H1 (cell line): Measurements from ENCODE around the gene C1orf52. TPM values are rescaled to one million over a fixed set of nuclear protein-coding genes. Genes with fewer than 3 reads are reported as not detected.

Experiments
- CTCF ChIA-PET: fragments of 300-600 bp; sonication (Branson Sonifier 250); formaldehyde crosslinking; loops from one replicate; lab custom pipeline; 2021; ENCODE audit not compliant: partially characterized antibody; lab: Charles Lee
- POLR2A ChIA-PET: fragments of 300-600 bp; sonication (Branson Sonifier 250); formaldehyde crosslinking; loops from one replicate; lab custom pipeline; 2021; ENCODE audit warnings: inconsistent platforms; ENCODE audit not compliant: partially characterized antibody; lab: Charles Lee
- DNase-seq, 2 experiments: peaks; one replicate each; pipeline versions ENCODE4 v3.0.0 to v3.0.0-alpha.2; 2010 to 2022; ENCODE audit warnings: low spot score in 2 of 2, low read depth in 1 of 2, mixed read lengths in 1 of 2
- FAIRE-seq: peaks from 2 replicates; lab custom pipeline; 2011; peaks lifted over from hg19 to GRCh38; lab: Jason Lieb, UNC
- H2AFZ ChIP-seq: 2 replicates; pipeline ENCODE4 v1.8.1; 2012; ENCODE audit warnings: low read length, inconsistent platforms
- H2AK5ac ChIP-seq: 2 replicates; pipeline ENCODE4 v1.6.1; 2013; ENCODE audit warnings: low read depth, low read length
- H2BK120ac ChIP-seq: replicated peaks from 2 replicates; pipeline ENCODE3; 2013; ENCODE audit warnings: low read depth, low read length, inconsistent platforms
- H2BK12ac ChIP-seq: 2 replicates; pipeline ENCODE4 v1.6.1; 2013; ENCODE audit warnings: low read depth, low read length
- H2BK15ac ChIP-seq: 2 replicates; pipeline ENCODE4 v1.6.1; 2013; ENCODE audit warnings: low read length
- H2BK20ac ChIP-seq: 2 replicates; pipeline ENCODE4 v1.6.1; 2013; ENCODE audit warnings: low read length
- H2BK5ac ChIP-seq: 2 replicates; pipeline ENCODE4 v1.6.1; 2013; ENCODE audit warnings: low read depth, low read length
- H3K14ac ChIP-seq: 2 replicates; pipeline ENCODE4 v1.6.1; 2013; ENCODE audit warnings: inconsistent platforms; ENCODE audit not compliant: insufficient read length
- H3K18ac ChIP-seq: 2 replicates; pipeline ENCODE4 v1.6.1; 2013; ENCODE audit warnings: low read length; ENCODE audit errors: extremely low read depth
- H3K23ac ChIP-seq: 2 replicates; pipeline ENCODE4 v1.6.1; 2013; ENCODE audit warnings: inconsistent platforms; ENCODE audit not compliant: insufficient read length
- H3K23me2 ChIP-seq: 2 replicates; pipeline ENCODE4 v1.6.1; 2013; ENCODE audit warnings: low read depth, low read length
- H3K27ac ChIP-seq: 2 replicates; pipeline ENCODE4 v1.6.1; 2011; ENCODE audit warnings: low read depth, low read length, inconsistent platforms
- H3K27me3 ChIP-seq, 4 experiments: replicated peaks in 1 of 4; 1 replicate in 1 of 4; 2 replicates in 3 of 4; pipeline versions ENCODE4 v1.6.1 to v1.8.1; 2011 to 2013; ENCODE audit warnings: low read length in 3 of 4, mild to moderate bottlenecking in 3 of 4, inconsistent platforms in 2 of 4, mixed read lengths in 2 of 4, moderate library complexity in 1 of 4; ENCODE audit not compliant: control insufficient read depth in 3 of 4, insufficient read depth in 3 of 4; ENCODE audit errors: extremely low read depth in 1 of 4
- H3K36me3 ChIP-seq, 4 experiments: 2 replicates each; pipeline versions ENCODE4 v1.6.1 to v1.8.1; 2011 to 2013; ENCODE audit warnings: mild to moderate bottlenecking in 4 of 4, low read length in 3 of 4, moderate library complexity in 2 of 4, control low read depth in 1 of 4, inconsistent platforms in 1 of 4; ENCODE audit not compliant: insufficient read depth in 4 of 4, control insufficient read depth in 2 of 4
- H3K4ac ChIP-seq: replicated peaks from 2 replicates; pipeline ENCODE3; 2013; ENCODE audit warnings: low read length, low read depth, mixed read lengths, inconsistent platforms; ENCODE audit not compliant: insufficient read length
- H3K4me1 ChIP-seq, 4 experiments: replicated peaks in 1 of 4; 1 replicate in 1 of 4; 2 replicates in 3 of 4; pipeline versions ENCODE4 v1.6.1 to v1.8.1; 2011 to 2013; ENCODE audit warnings: low read length in 3 of 4, inconsistent platforms in 2 of 4, mixed read lengths in 1 of 4; ENCODE audit not compliant: insufficient read depth in 4 of 4, control insufficient read depth in 3 of 4
- H3K4me2 ChIP-seq, 2 experiments: 2 replicates each; pipeline versions ENCODE4 v1.6.1 to v1.8.1; 2011 to 2013; ENCODE audit warnings: low read depth in 2 of 2, low read length in 2 of 2, control low read depth in 1 of 2, inconsistent platforms in 1 of 2, mild to moderate bottlenecking in 1 of 2; ENCODE audit not compliant: insufficient read depth in 1 of 2
- H3K4me3 ChIP-seq, 4 experiments: fragments of 200-600, 300-600 bp in 1 of 4; sonication (generic), shearing (Covaris generic), sonication (Bioruptor Twin) in 1 of 4; 2 replicates each; pipeline versions ENCODE4 v1.5.1 to v1.8.1; 2011 to 2016; ENCODE audit warnings: low read length in 4 of 4, low read depth in 3 of 4, control low read depth in 2 of 4, inconsistent platforms in 2 of 4, mild to moderate bottlenecking in 2 of 4, mixed read lengths in 1 of 4, moderate library complexity in 1 of 4; ENCODE audit not compliant: insufficient read depth in 2 of 4; ENCODE audit errors: extremely low read depth in 1 of 4
- H3K56ac ChIP-seq: replicated peaks from 2 replicates; pipeline ENCODE3; 2013; ENCODE audit warnings: low read depth, mild to moderate bottlenecking, mixed read lengths, low read length, inconsistent platforms; ENCODE audit not compliant: insufficient read length
- H3K79me1 ChIP-seq: 2 replicates; pipeline ENCODE4 v1.6.1; 2013; ENCODE audit warnings: low read depth, low read length, control low read depth
- H3K79me2 ChIP-seq, 2 experiments: 2 replicates each; pipeline versions ENCODE4 v1.6.1 to v1.8.1; 2012 to 2013; ENCODE audit warnings: low read length in 2 of 2, mild to moderate bottlenecking in 2 of 2, inconsistent platforms in 1 of 2; ENCODE audit not compliant: insufficient read depth in 2 of 2, control insufficient read depth in 1 of 2
- H3K9ac ChIP-seq, 4 experiments: replicated peaks in 1 of 4; 1 replicate in 1 of 4; 2 replicates in 3 of 4; pipeline versions ENCODE4 v1.6.1 to v1.8.1; 2011 to 2013; ENCODE audit warnings: low read depth in 3 of 4, low read length in 3 of 4, control low read depth in 2 of 4, mild to moderate bottlenecking in 2 of 4, moderate library complexity in 2 of 4, inconsistent platforms in 1 of 4; ENCODE audit errors: extremely low read depth in 1 of 4
- H3K9me3 ChIP-seq, 2 experiments: 2 replicates each; pipeline versions ENCODE4 v1.6.1 to v1.8.1; 2012 to 2013; ENCODE audit warnings: mild to moderate bottlenecking in 2 of 2, moderate library complexity in 2 of 2, control low read depth in 1 of 2, inconsistent platforms in 1 of 2, low read depth in 1 of 2, low read length in 1 of 2, mixed read lengths in 1 of 2; ENCODE audit not compliant: insufficient read depth in 2 of 2
- H4K20me1 ChIP-seq, 2 experiments: replicated peaks in 1 of 2; 2 replicates each; pipeline versions ENCODE3 to v1.8.1; 2011 to 2013; ENCODE audit warnings: inconsistent platforms in 2 of 2, low read length in 2 of 2, mild to moderate bottlenecking in 1 of 2; ENCODE audit not compliant: insufficient read depth in 2 of 2, control insufficient read depth in 1 of 2
- H4K5ac ChIP-seq: 2 replicates; pipeline ENCODE4 v1.6.1; 2013; ENCODE audit warnings: low read length, low read depth, mixed read lengths, inconsistent platforms; ENCODE audit not compliant: insufficient read length
- H4K8ac ChIP-seq: 2 replicates; pipeline ENCODE4 v1.8.0; 2013; ENCODE audit warnings: mild to moderate bottlenecking, moderate library complexity, low read length, inconsistent platforms; ENCODE audit not compliant: insufficient read depth; ENCODE audit errors: extremely low read depth
- H4K91ac ChIP-seq: replicated peaks from 2 replicates; pipeline ENCODE3; 2013; ENCODE audit warnings: low read length, mixed read lengths, inconsistent platforms; ENCODE audit not compliant: insufficient read length
- CTCF ChIP-seq, 3 experiments: IDR thresholded peaks; 1 replicate in 2 of 3; 2 replicates in 1 of 3; pipeline versions ENCODE4 v1.5.1 to v1.6.1; 2011; ENCODE audit warnings: low read length in 3 of 3, mild to moderate bottlenecking in 3 of 3, inconsistent platforms in 2 of 3, low read depth in 1 of 3, moderate library complexity in 1 of 3; ENCODE audit not compliant: insufficient read depth in 1 of 3; ENCODE audit errors: control extremely low read depth in 1 of 3
- EP300 ChIP-seq, 2 experiments: IDR thresholded peaks; 1 replicate in 1 of 2; 2 replicates in 1 of 2; pipeline ENCODE4 v1.6.1; 2011 to 2012; ENCODE audit warnings: low read depth in 2 of 2, low read length in 2 of 2, mild to moderate bottlenecking in 2 of 2, borderline replicate concordance in 1 of 2, inconsistent platforms in 1 of 2, moderate library complexity in 1 of 2
- EZH2 ChIP-seq: fragments of 200-600 bp; sonication (generic); IDR thresholded peaks from 2 replicates; pipeline ENCODE4 v1.7.1; 2012; ENCODE audit warnings: low read depth, mild to moderate bottlenecking, moderate library complexity, low read length, inconsistent platforms; ENCODE audit not compliant: severe bottlenecking
- FOSL1 ChIP-seq: IDR thresholded peaks from 2 replicates; pipeline ENCODE4 v1.6.1; 2011; ENCODE audit warnings: mild to moderate bottlenecking, low read depth, low read length, moderate library complexity; ENCODE audit not compliant: insufficient read depth
- GABPA ChIP-seq: IDR thresholded peaks from 2 replicates; pipeline ENCODE4 v1.6.1; 2011; ENCODE audit warnings: mild to moderate bottlenecking, low read length, moderate library complexity, borderline replicate concordance; ENCODE audit not compliant: insufficient read depth
- KDM5A ChIP-seq: fragments of 200-600 bp; IDR thresholded peaks from 2 replicates; pipeline ENCODE4 v1.7.1; 2012; ENCODE audit warnings: mild to moderate bottlenecking, low read length, inconsistent platforms, mixed read lengths
- POLR2A ChIP-seq, 2 experiments: IDR thresholded peaks; 1 replicate in 1 of 2; 2 replicates in 1 of 2; pipeline ENCODE4 v1.6.1; 2011; ENCODE audit warnings: low read depth in 2 of 2, low read length in 2 of 2, mild to moderate bottlenecking in 2 of 2; ENCODE audit errors: control extremely low read depth in 1 of 2
- RXRA ChIP-seq: IDR thresholded peaks from 2 replicates; pipeline ENCODE4 v1.6.1; 2011; ENCODE audit warnings: low read depth, mild to moderate bottlenecking, low read length, moderate library complexity; ENCODE audit not compliant: insufficient read depth
- WGBS, 2 experiments: shearing (Covaris generic) in 1 of 2; methylation state at CpG; one replicate each; pipeline versions ENCODE4 v1.1.6 to v1.1.7; 2013 to 2015; ENCODE audit warnings: low lambda C conversion rate in 2 of 2, mixed read lengths in 2 of 2, inconsistent platforms in 1 of 2, low coverage in 1 of 2, missing lambda C conversion rate in 1 of 2; ENCODE audit not compliant: insufficient replicate concordance in 2 of 2, insufficient coverage in 1 of 2, insufficient read length in 1 of 2; ENCODE audit errors: extremely low coverage in 1 of 2, missing lambda C conversion rate in 1 of 2; 5-methylcytosine and 5-hydroxymethylcytosine counted together
- polyA plus RNA-seq, 7 experiments: library from polyadenylated mRNA; depleted of rRNA in 3 of 7; stranded (reverse) in 5 of 7; unstranded in 2 of 7; fragments of >200 nt in 5 of 7; fragments of 200-250 nt in 2 of 7; gene quantifications; 1 replicate in 5 of 7; 2 replicates in 1 of 7; 4 replicates in 1 of 7; pipeline versions ENCODE4 v1.2.1 to v1.2.3, GENCODE V29; 2011 to 2013; ENCODE audit warnings: missing spikeins in 2 of 7, mixed read lengths in 2 of 7
- total RNA-seq: library from RNA; stranded (reverse); fragmentation: NEBNext Ultra II Directional; extraction: Animal tissue kit (Norgen Biotek cat#: 25700); gene quantifications from 2 replicates; pipeline ENCODE4 v1.2.1, GENCODE V29; 2021
- TF ChIP-seq, protein P1 (sequence below): IDR thresholded peaks from 2 replicates; pipeline ENCODE4 v1.6.1; 2011; ENCODE audit warnings: low read depth, mild to moderate bottlenecking, low read length; ENCODE audit not compliant: insufficient read depth

The C1orf52 gene
- total and polyA plus RNA-seq, 2 of the 8 experiments (the other 6 are each of a cell fraction or from before 2014, with no cell fraction given) = 29.2 to 39.1 TPM

DNA sequence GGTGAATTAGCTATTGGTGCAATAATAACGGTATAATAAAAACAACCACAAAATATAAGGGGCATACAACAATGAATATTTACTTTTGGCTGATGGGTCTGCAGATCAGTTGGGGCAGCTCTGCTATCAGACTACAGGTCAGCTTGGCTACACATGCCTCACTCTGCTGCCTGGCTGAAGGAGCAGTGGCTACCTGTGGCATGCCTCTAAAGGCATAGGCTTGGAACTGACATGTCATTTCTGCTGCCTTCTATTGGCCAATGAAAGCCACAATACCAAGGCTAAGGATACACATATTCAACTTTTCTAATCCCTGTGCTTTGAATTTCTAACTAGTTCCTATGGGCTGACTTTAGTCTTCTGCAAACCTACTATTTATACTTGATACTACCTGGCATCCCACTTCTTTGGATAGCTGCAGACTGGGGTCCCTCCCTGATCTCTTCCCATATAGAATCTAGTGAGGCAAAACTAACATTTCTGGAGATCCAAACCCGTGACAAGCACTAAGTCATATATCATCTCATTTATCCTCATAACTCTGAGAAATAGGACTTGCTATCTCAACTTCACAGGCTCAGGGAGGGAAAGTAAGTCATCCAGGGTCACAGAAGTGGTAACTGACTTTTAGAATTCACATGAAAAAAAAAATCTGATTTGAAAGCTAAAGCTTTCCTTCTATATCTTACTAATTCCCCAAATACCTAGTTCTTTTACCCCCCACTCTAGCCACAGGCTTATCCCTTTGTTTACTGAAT lies 39.4 kb downstream of the C1orf52 start:
- CTCF ChIA-PET = interaction anchor here (0.6 to 1.3 kb wide), 4 partner anchors 9 to 35 kb away, joined by 3 read pairs; no protein-coding TSS in a partner anchor
- H3K79me1 ChIP-seq = no peaks in the 10 kb centered on the region
- H4K91ac ChIP-seq = no peak overlapping the region
- H4K20me1 ChIP-seq = no peaks in the 10 kb centered on the region
- no peak overlapping the region for H3K23ac ChIP-seq
- H2BK20ac ChIP-seq = no peak overlapping the region
- DNase-seq (no peak), FAIRE-seq (no peak)
- H2BK5ac ChIP-seq = no peak overlapping the region
- H3K4me2 ChIP-seq = no peak overlapping the region
- H2BK15ac ChIP-seq = no peak overlapping the region
- no peak overlapping the region for H3K9ac ChIP-seq
- no peak overlapping the region for H4K8ac ChIP-seq
- WGBS, 2 experiments = 81% methylated on average over 2 of the region's 2 CpGs; no CpG with 5 or more reads in 1 of the 2 experiments
- no peak overlapping the region for H3K27ac ChIP-seq
- no peaks in the 10 kb centered on the region for H3K36me3 ChIP-seq
- no peaks in the 10 kb centered on the region for H3K9me3 ChIP-seq
- no peak overlapping the region for H2BK12ac ChIP-seq
- no peaks in the 10 kb centered on the region for H3K27me3 ChIP-seq
- no peak overlapping the region for H3K18ac ChIP-seq
- H2AFZ ChIP-seq = no peak overlapping the region
- H3K56ac ChIP-seq = no peak overlapping the region
- H3K4me3 ChIP-seq = no peak overlapping the region
- H3K4me1 ChIP-seq = peaks cover 0 to 8% (median 0%) of the 10 kb centered on the region in 4 experiments; a peak in 3 of 7 replicates
- H2BK120ac ChIP-seq = no peak overlapping the region
- no peak overlapping the region for H4K5ac ChIP-seq
- no peaks in the 10 kb centered on the region for H3K79me2 ChIP-seq
- H3K4ac ChIP-seq = no peak overlapping the region
- H2AK5ac ChIP-seq = no peak overlapping the region
- POLR2A ChIA-PET = no interaction called here
- H3K23me2 ChIP-seq = no peaks in the 10 kb centered on the region
- H3K14ac ChIP-seq = no peak overlapping the region
- TF ChIP-seq KDM5A (no peak), POLR2A (IDR thresholded peaks at IDR 0.05; ENCODE audit: control extremely low read depth in 1 of 2, low read depth in 2 of 2, low read length in 2 of 2) (no peak), GABPA (no peak), FOSL1 (no peak), EZH2 (no peak), CTCF (IDR thresholded peaks at IDR 0.05; ENCODE audit: control extremely low read depth in 1 of 3, insufficient read depth in 1 of 3, low read depth in 1 of 3, low read length in 3 of 3) (no peak), RXRA (no peak), EP300 (IDR thresholded peaks at IDR 0.05; ENCODE audit: borderline replicate concordance in 1 of 2, low read depth in 2 of 2, low read length in 2 of 2) (no peak)
- TF ChIP-seq, protein P1, sequence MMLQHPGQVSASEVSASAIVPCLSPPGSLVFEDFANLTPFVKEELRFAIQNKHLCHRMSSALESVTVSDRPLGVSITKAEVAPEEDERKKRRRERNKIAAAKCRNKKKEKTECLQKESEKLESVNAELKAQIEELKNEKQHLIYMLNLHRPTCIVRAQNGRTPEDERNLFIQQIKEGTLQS = no peak
